ENCODE data around the gene NUP93.
"Not testable (repeated sequence)": the region's sequence is repeated elsewhere in the genome, so short reads cannot be mapped to it uniquely, and the experiment has no call there.

NUP93 gene

DNA sequence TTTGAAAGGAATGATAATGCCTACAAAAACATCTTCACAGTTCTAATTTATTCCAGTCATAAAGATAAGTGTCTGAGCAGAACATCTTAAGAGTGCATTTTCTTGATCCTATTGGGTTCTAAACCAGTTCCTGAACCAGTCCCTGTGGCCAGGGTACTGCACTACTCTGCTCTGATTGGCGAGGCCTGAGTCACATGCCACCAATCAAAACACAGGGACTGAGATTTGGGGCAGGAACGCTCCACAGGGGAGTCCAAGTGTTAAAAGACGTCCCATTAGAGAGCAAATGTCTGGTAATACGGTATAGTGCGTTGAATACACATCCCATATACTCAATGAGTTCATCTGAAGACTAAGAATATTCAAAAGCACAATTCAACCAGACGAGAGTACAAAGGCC lies 3.0 kb upstream of the NUP93 start:
- no peak overlapping the region for H3K9ac ChIP-seq (ENCODE audit: low read depth in 1 of 2, low read length in 2 of 2)
- H3K4me3 ChIP-seq (ENCODE audit: low read length in 2 of 2): no peak overlapping the region
- H3K27ac ChIP-seq (ENCODE audit: low read depth in 2 of 2, low read length in 2 of 2): no peak overlapping the region
- H3K36me3 ChIP-seq (ENCODE audit: control insufficient read depth in 2 of 2, insufficient read depth in 2 of 2, low read length in 2 of 2): no peaks in the 10 kb centered on the region
- peaks cover 13 to 14% of the 10 kb centered on the region in 2 donors for H3K4me1 ChIP-seq (ENCODE audit: control insufficient read depth in 2 of 2, insufficient read depth in 2 of 2, low read length in 2 of 2)
- no peaks in the 10 kb centered on the region for H3K9me3 ChIP-seq (ENCODE audit: control insufficient read depth in 2 of 2, low read length in 2 of 2)
- no peaks in the 10 kb centered on the region for H3K27me3 ChIP-seq (ENCODE audit: control insufficient read depth in 2 of 2, insufficient read depth in 2 of 2, low read length in 2 of 2)

DNA sequence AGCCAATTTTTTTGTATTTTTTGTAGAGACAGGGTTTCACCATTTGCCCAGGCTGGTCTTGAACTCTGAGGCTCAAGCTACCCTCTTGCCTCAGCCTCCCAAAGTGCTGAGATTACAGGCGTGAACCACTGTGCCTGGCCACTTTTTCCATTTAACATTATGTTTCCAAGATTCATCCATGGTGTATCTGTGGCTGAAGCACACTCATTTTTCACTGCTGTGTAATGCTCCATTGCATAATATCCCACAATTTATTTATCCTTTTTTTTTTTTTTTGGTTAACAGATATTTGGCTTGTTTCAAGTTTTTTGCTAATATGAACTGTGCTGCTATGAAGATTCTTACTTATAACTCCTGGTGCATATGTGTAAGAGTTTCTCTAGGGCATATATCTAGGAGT lies 1.9 kb upstream of the NUP93 start:
- Histone ChIP-seq H3K9ac (ENCODE audit: low read depth in 1 of 2, low read length in 2 of 2) (no peak overlapping the region), H3K9me3 (ENCODE audit: control insufficient read depth in 2 of 2, low read length in 2 of 2) (no peaks in the 10 kb centered on the region), H3K4me3 (ENCODE audit: low read length in 2 of 2) (no peak overlapping the region), H3K27me3 (ENCODE audit: control insufficient read depth in 2 of 2, insufficient read depth in 2 of 2, low read length in 2 of 2) (no peaks in the 10 kb centered on the region), H3K27ac (ENCODE audit: low read depth in 2 of 2, low read length in 2 of 2) (no peak overlapping the region), H3K36me3 (ENCODE audit: control insufficient read depth in 2 of 2, insufficient read depth in 2 of 2, low read length in 2 of 2) (no peaks in the 10 kb centered on the region), H3K4me1 (ENCODE audit: control insufficient read depth in 2 of 2, insufficient read depth in 2 of 2, low read length in 2 of 2) (peaks cover 13 to 14% of the 10 kb centered on the region in 2 donors)

DNA sequence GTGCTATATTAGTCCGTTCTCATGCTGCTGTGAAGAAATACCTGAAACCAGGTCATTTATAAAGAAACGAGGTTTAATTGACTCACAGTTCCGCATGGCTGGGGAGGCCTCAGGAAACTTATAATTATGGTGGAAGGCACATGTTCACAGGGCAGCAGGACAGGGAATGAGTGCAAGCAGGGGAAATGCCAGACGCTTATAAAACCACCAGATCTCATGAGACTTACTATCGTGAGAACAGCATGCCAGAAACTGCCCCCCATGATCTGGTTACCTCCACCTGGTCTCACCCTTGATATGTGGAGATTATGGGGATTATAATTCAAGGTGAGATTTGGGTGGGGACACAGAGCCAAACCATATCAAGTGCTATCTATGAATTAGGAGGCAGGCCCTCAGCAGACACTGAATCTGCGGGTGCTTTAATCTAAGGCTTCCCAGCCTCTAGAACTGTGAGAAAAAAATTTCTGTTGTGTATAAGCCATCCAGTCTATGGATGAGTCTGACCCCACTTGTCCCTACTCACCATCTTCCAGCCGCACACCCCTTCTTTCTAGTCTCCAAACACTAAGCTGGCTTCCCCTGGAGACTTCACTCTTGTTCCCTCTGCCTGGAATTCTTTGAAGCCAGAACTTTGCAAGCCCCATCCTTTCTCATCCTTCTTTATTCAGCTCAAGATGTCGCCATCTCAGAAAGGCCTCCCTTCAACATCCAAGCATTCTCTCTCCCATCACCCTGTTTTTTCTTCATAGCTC lies 772 bp upstream of the NUP93 start:
- peaks cover 13 to 14% of the 10 kb centered on the region in 2 donors for H3K4me1 ChIP-seq (ENCODE audit: control insufficient read depth in 2 of 2, insufficient read depth in 2 of 2, low read length in 2 of 2)
- peak overlapping the region; percentile 83 to 86 for H3K27ac ChIP-seq (ENCODE audit: low read depth in 2 of 2, low read length in 2 of 2)
- H3K9ac ChIP-seq (ENCODE audit: low read depth in 1 of 2, low read length in 2 of 2): peak overlapping the region; percentile 73 to 86
- H3K27me3 ChIP-seq (ENCODE audit: control insufficient read depth in 2 of 2, insufficient read depth in 2 of 2, low read length in 2 of 2): no peaks in the 10 kb centered on the region
- peak overlapping the region; percentile 82 to 91 for H3K4me3 ChIP-seq (ENCODE audit: low read length in 2 of 2)
- no peaks in the 10 kb centered on the region for H3K9me3 ChIP-seq (ENCODE audit: control insufficient read depth in 2 of 2, low read length in 2 of 2)
- no peaks in the 10 kb centered on the region for H3K36me3 ChIP-seq (ENCODE audit: control insufficient read depth in 2 of 2, insufficient read depth in 2 of 2, low read length in 2 of 2)

DNA sequence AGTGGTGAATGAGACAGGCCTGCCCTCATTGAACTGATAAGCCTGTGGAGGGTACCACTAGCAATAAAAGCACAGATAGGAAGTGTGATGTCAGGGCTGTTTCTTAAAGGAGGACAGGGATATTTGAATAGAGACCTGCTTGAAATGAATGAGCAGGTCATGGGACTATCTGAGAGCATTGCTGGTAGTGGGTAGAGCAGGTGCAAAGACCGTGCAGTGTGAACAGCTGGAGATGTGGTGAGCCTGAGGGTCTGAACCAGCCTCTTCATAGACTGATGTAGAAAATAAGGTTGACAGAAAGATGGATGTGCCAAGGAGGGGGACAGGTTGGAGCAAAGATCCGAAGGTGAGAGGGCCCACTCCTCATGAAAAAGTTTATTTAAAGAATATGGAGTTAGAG lies 2.4 kb downstream of the NUP93 start:
- no peak overlapping the region for H3K4me3 ChIP-seq (ENCODE audit: low read length in 2 of 2)
- H3K4me1 ChIP-seq (ENCODE audit: control insufficient read depth in 2 of 2, insufficient read depth in 2 of 2, low read length in 2 of 2): peaks cover 13 to 14% of the 10 kb centered on the region in 2 donors
- H3K9ac ChIP-seq (ENCODE audit: low read depth in 1 of 2, low read length in 2 of 2): no peak overlapping the region
- H3K36me3 ChIP-seq (ENCODE audit: control insufficient read depth in 2 of 2, insufficient read depth in 2 of 2, low read length in 2 of 2): no peaks in the 10 kb centered on the region
- no peaks in the 10 kb centered on the region for H3K9me3 ChIP-seq (ENCODE audit: control insufficient read depth in 2 of 2, low read length in 2 of 2)
- H3K27me3 ChIP-seq (ENCODE audit: control insufficient read depth in 2 of 2, insufficient read depth in 2 of 2, low read length in 2 of 2): no peaks in the 10 kb centered on the region
- no peak overlapping the region for H3K27ac ChIP-seq (ENCODE audit: low read depth in 2 of 2, low read length in 2 of 2)

DNA sequence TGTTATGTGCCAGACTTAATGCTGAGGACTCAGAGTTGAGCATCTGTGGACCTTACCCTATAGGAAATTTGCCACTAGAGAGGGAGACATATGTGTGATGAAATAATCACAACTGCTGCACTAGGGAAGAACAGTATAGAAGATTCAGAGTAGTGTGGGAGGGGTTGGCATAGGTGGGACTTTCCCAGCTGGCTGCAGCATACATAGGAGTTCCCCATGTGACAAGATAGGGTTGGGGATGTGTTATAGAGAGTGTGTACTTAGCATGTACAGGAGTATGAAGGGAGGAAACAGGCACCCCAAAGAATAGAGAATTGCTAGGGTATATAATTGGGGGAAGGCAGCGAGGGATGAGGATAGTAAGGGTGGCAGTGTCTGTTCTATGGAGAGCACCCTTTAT lies 2.9 kb downstream of the NUP93 start:
- H3K4me3 ChIP-seq (ENCODE audit: low read length in 2 of 2): no peak overlapping the region
- H3K36me3 ChIP-seq (ENCODE audit: control insufficient read depth in 2 of 2, insufficient read depth in 2 of 2, low read length in 2 of 2): no peaks in the 10 kb centered on the region
- no peak overlapping the region for H3K27ac ChIP-seq (ENCODE audit: low read depth in 2 of 2, low read length in 2 of 2)
- peaks cover 13 to 14% of the 10 kb centered on the region in 2 donors for H3K4me1 ChIP-seq (ENCODE audit: control insufficient read depth in 2 of 2, insufficient read depth in 2 of 2, low read length in 2 of 2)
- no peaks in the 10 kb centered on the region for H3K9me3 ChIP-seq (ENCODE audit: control insufficient read depth in 2 of 2, low read length in 2 of 2)
- no peaks in the 10 kb centered on the region for H3K27me3 ChIP-seq (ENCODE audit: control insufficient read depth in 2 of 2, insufficient read depth in 2 of 2, low read length in 2 of 2)
- H3K9ac ChIP-seq (ENCODE audit: low read depth in 1 of 2, low read length in 2 of 2): no peak overlapping the region

DNA sequence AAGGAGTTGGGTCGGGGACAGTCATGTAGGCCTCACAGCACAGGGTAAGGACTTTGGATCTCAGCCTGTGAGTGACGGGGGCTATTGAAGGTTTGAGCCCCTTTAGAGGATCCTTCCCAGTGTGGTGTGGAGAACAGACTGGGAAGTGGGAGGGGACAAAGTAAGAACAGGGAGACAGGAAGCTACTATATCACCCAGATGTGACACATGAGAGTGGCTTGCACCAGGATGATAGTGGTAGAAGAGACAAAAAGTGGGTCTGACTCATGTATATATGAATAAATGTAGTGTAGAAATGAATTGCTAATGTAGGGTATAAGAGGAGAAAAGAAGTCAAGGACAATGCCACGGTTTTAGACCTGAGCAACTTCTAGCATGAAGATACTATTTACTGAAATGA lies 4.5 kb downstream of the NUP93 start:
- Histone ChIP-seq H3K9me3 (ENCODE audit: control insufficient read depth in 2 of 2, low read length in 2 of 2) (no peaks in the 10 kb centered on the region), H3K36me3 (ENCODE audit: control insufficient read depth in 2 of 2, insufficient read depth in 2 of 2, low read length in 2 of 2) (no peaks in the 10 kb centered on the region), H3K27ac (ENCODE audit: low read depth in 2 of 2, low read length in 2 of 2) (no peak overlapping the region), H3K27me3 (ENCODE audit: control insufficient read depth in 2 of 2, insufficient read depth in 2 of 2, low read length in 2 of 2) (no peaks in the 10 kb centered on the region), H3K4me3 (ENCODE audit: low read length in 2 of 2) (no peak overlapping the region), H3K9ac (ENCODE audit: low read depth in 1 of 2, low read length in 2 of 2) (no peak overlapping the region), H3K4me1 (ENCODE audit: control insufficient read depth in 2 of 2, insufficient read depth in 2 of 2, low read length in 2 of 2) (peaks cover 4 to 7% of the 10 kb centered on the region in 2 donors)

DNA sequence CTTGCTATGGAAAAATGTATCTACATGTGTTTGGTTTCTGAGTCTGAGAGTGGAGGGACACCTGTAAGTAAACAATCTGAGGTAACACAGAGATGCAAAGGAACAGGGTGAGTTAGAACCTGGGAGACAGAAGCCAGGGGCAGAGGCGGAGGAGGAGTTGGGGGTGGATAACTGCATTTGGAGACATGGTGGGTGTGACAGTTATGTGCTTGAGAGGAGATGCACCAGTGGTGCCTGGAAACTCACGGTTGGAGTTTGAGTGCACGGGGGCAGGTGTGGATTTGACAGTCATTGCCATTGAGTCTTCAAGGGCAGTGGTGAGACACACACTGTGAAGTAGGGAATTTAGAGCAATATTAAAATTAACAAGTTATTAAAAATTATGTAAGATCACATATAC lies 6.5 kb downstream of the NUP93 start:
- Histone ChIP-seq H3K9me3 (ENCODE audit: control insufficient read depth in 2 of 2, low read length in 2 of 2) (no peaks in the 10 kb centered on the region), H3K27me3 (ENCODE audit: control insufficient read depth in 2 of 2, insufficient read depth in 2 of 2, low read length in 2 of 2) (no peaks in the 10 kb centered on the region), H3K27ac (ENCODE audit: low read depth in 2 of 2, low read length in 2 of 2) (no peak overlapping the region), H3K4me3 (ENCODE audit: low read length in 2 of 2) (no peak overlapping the region), H3K4me1 (ENCODE audit: control insufficient read depth in 2 of 2, insufficient read depth in 2 of 2, low read length in 2 of 2) (no peaks in the 10 kb centered on the region), H3K9ac (ENCODE audit: low read depth in 1 of 2, low read length in 2 of 2) (no peak overlapping the region), H3K36me3 (ENCODE audit: control insufficient read depth in 2 of 2, insufficient read depth in 2 of 2, low read length in 2 of 2) (no peaks in the 10 kb centered on the region)

DNA sequence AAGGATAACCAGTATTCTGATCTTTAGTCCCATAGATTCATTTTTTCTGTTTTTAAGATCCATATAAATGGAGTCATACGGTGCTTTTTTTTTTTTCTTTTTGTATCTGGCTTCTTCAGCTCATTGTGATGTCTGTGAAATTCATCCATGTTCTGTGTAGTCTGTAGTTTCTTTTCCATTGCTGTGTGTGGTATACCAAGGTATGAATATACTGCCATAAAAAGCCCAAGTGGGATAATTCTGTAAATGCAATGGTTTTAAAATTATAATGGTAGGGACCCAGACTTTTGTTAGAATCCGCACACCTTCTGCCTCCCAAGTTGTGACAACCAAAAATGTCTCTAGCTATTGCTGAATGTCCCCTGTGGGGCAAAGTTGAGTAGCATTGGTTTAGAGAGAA lies 7.6 kb downstream of the NUP93 start:
- no peak overlapping the region for H3K27ac ChIP-seq (ENCODE audit: low read depth in 2 of 2, low read length in 2 of 2)
- no peak overlapping the region for H3K4me3 ChIP-seq (ENCODE audit: low read length in 2 of 2)
- H3K9ac ChIP-seq (ENCODE audit: low read depth in 1 of 2, low read length in 2 of 2): no peak overlapping the region
- H3K4me1 ChIP-seq (ENCODE audit: control insufficient read depth in 2 of 2, insufficient read depth in 2 of 2, low read length in 2 of 2): no peaks in the 10 kb centered on the region
- H3K27me3 ChIP-seq (ENCODE audit: control insufficient read depth in 2 of 2, insufficient read depth in 2 of 2, low read length in 2 of 2): no peaks in the 10 kb centered on the region
- H3K36me3 ChIP-seq (ENCODE audit: control insufficient read depth in 2 of 2, insufficient read depth in 2 of 2, low read length in 2 of 2): no peaks in the 10 kb centered on the region
- H3K9me3 ChIP-seq (ENCODE audit: control insufficient read depth in 2 of 2, low read length in 2 of 2): no peaks in the 10 kb centered on the region

DNA sequence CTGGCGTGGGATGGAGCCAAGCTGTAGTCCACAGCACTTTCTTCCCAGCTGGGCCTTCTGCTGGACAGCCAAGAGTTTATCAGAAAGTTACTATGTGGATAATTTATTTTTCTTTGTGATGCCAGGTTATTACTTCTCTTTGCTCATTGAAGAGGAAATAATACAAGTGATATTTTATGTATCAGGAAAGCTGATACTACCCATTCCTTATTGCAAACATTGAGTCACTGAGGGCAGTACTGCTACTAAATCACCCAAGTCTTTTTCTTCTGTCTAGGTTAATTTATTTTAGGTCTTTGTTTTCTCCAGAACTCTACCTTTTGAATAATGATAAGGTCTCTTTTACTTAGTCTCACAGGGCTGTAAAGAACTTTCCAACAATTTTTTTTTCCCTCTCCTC lies 8.3 kb downstream of the NUP93 start:
- Histone ChIP-seq H3K9ac (ENCODE audit: low read depth in 1 of 2, low read length in 2 of 2) (no peak overlapping the region), H3K9me3 (ENCODE audit: control insufficient read depth in 2 of 2, low read length in 2 of 2) (no peaks in the 10 kb centered on the region), H3K4me3 (ENCODE audit: low read length in 2 of 2) (no peak overlapping the region), H3K4me1 (ENCODE audit: control insufficient read depth in 2 of 2, insufficient read depth in 2 of 2, low read length in 2 of 2) (no peaks in the 10 kb centered on the region), H3K27ac (ENCODE audit: low read depth in 2 of 2, low read length in 2 of 2) (no peak overlapping the region), H3K27me3 (ENCODE audit: control insufficient read depth in 2 of 2, insufficient read depth in 2 of 2, low read length in 2 of 2) (no peaks in the 10 kb centered on the region), H3K36me3 (ENCODE audit: control insufficient read depth in 2 of 2, insufficient read depth in 2 of 2, low read length in 2 of 2) (no peaks in the 10 kb centered on the region)

DNA sequence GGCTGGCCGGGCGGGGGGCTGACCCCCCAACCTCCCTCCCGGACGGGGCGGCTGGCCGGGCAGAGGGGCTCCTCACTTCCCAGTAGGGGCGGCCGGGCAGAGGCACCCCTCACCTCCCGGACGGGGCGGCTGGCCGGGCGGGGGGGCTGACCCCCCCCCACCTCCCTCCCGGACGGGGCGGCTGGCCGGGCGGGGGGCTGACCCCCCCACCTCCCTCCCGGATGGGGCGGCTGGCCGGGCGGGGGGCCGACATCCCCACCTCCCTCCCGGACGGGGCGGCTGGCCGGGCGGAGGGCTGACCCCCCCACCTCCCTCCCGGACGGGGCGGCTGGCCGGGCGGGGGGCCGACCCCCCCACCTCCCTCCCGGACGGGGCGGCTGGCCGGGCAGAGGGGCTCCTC lies 9.4 kb downstream of the NUP93 start:
- not testable (repeated sequence) for H3K27me3 ChIP-seq (ENCODE audit: control insufficient read depth in 2 of 2, insufficient read depth in 2 of 2, low read length in 2 of 2); H3K4me1 ChIP-seq (ENCODE audit: control insufficient read depth in 2 of 2, insufficient read depth in 2 of 2, low read length in 2 of 2); H3K9me3 ChIP-seq (ENCODE audit: control insufficient read depth in 2 of 2, low read length in 2 of 2); H3K36me3 ChIP-seq (ENCODE audit: control insufficient read depth in 2 of 2, insufficient read depth in 2 of 2, low read length in 2 of 2); H3K27ac ChIP-seq (ENCODE audit: low read depth in 2 of 2, low read length in 2 of 2); H3K4me3 ChIP-seq (ENCODE audit: low read length in 2 of 2); H3K9ac ChIP-seq (ENCODE audit: low read depth in 1 of 2, low read length in 2 of 2)

Data from mucosa of rectum (tissue), 2 donors.